ENCODE measurements around the gene C6orf52. TPM values are rescaled to one million over a fixed set of nuclear protein-coding genes. Genes with fewer than 3 reads are reported as not detected.

The C6orf52 gene
- total RNA-seq, 1 experiment from 2014 or later, result 3.9 TPM

- ATAC-seq (no peak), DNase-seq (ENCODE audit: low read depth, low spot score) (no peak)
- RAD21 ChIA-PET (ENCODE audit: low non-redundant PET in 1 of 2, low total read pairs in 2 of 2, uncharacterized antibody in 2 of 2, unreplicated experiment in 2 of 2), result no interaction called here
- Histone ChIP-seq H3K27me3 (ENCODE audit: insufficient read depth, low read length) (no peaks in the 10 kb centered on the region), H3K4me2 (ENCODE audit: low read length) (no peak overlapping the region), H3K36me3 (ENCODE audit: control insufficient read depth in 1 of 2, insufficient read depth in 2 of 2, low read length in 2 of 2) (no peaks in the 10 kb centered on the region), H3K79me2 (ENCODE audit: insufficient read depth, low read length) (peaks cover 11% of the 10 kb centered on the region), H3K9me3 (ENCODE audit: control insufficient read depth in 1 of 2, insufficient read depth in 1 of 2, low read depth in 1 of 2, low read length in 2 of 2) (peaks cover 0 to 10% of the 10 kb centered on the region in 2 experiments; a peak in 1 of 4 replicates), H3K9ac (ENCODE audit: low read length) (no peak overlapping the region), H2AFZ (ENCODE audit: low read depth, low read length, poor library complexity, severe bottlenecking) (no peak overlapping the region), H4K20me1 (ENCODE audit: insufficient read depth) (no peaks in the 10 kb centered on the region), H3K9me2 (ENCODE audit: insufficient read depth) (no peaks in the 10 kb centered on the region), H3K4me3 (replicated peaks in 1 of 2; ENCODE audit: low read depth in 1 of 2, low read length in 2 of 2) (no peak overlapping the region), H3K4me1 (ENCODE audit: control insufficient read depth in 1 of 2, insufficient read depth in 2 of 2, low read length in 2 of 2) (peaks cover 11 to 21% of the 10 kb centered on the region in 2 experiments; a peak in 3 of 4 replicates), H3K27ac (ENCODE audit: low read depth, low read length) (no peak overlapping the region)
- POLR2A ChIA-PET, result no interaction called here
- TF ChIP-seq ELF1 (IDR thresholded peaks at IDR 0.05; ENCODE audit: borderline replicate concordance, low read depth) (no peak), SP1 (IDR thresholded peaks at IDR 0.05; ENCODE audit: low read depth) (0 out of 2 replicates have a peak, but pooled peaks have one; percentile 9)
- intact Hi-C loops (cut with micrococcal nuclease), result no loop called here
- BruUV-seq (replicated peaks), result no TSS peak
- CTCF ChIA-PET, result no interaction called here
Observed at GRCh38 chr6:10719296-10719963, 25.0 kb upstream of the C6orf52 start.

GRCh38 chr6:10713962-10714361 is 19.5 kb upstream of the C6orf52 start:
- Histone ChIP-seq H3K4me3 (replicated peaks in 1 of 2; ENCODE audit: low read depth in 1 of 2, low read length in 2 of 2) (no peak overlapping the region), H4K20me1 (ENCODE audit: insufficient read depth) (no peaks in the 10 kb centered on the region), H2AFZ (ENCODE audit: low read depth, low read length, poor library complexity, severe bottlenecking) (no peak overlapping the region), H3K4me1 (ENCODE audit: control insufficient read depth in 1 of 2, insufficient read depth in 2 of 2, low read length in 2 of 2) (no peaks in the 10 kb centered on the region), H3K9me3 (ENCODE audit: control insufficient read depth in 1 of 2, insufficient read depth in 1 of 2, low read depth in 1 of 2, low read length in 2 of 2) (peaks cover 0 to 10% of the 10 kb centered on the region in 2 experiments; a peak in 1 of 4 replicates), H3K27me3 (ENCODE audit: insufficient read depth, low read length) (no peaks in the 10 kb centered on the region), H3K9me2 (ENCODE audit: insufficient read depth) (no peaks in the 10 kb centered on the region), H3K4me2 (ENCODE audit: low read length) (no peak overlapping the region), H3K27ac (ENCODE audit: low read depth, low read length) (no peak overlapping the region), H3K36me3 (ENCODE audit: control insufficient read depth in 1 of 2, insufficient read depth in 2 of 2, low read length in 2 of 2) (peaks cover 3 to 9% of the 10 kb centered on the region in 2 experiments; a peak in 3 of 4 replicates), H3K9ac (ENCODE audit: low read length) (no peak overlapping the region), H3K79me2 (ENCODE audit: insufficient read depth, low read length) (no peaks in the 10 kb centered on the region)
- intact Hi-C loops (cut with micrococcal nuclease), result no loop called here
- BruUV-seq (replicated peaks), result no TSS peak
- ATAC-seq, result no peak
- DNase-seq (ENCODE audit: low read depth, low spot score), result no peak
- ChIA-PET POLR2A (no interaction called here), CTCF (no interaction called here), RAD21 (ENCODE audit: low non-redundant PET in 1 of 2, low total read pairs in 2 of 2, uncharacterized antibody in 2 of 2, unreplicated experiment in 2 of 2) (no interaction called here)
- TF ChIP-seq ZBTB33 (IDR thresholded peaks at IDR 0.05; ENCODE audit: extremely low read depth, insufficient replicate concordance, low read length), result no peak
- no peak for TF ChIP-seq CTCF (IDR thresholded peaks at IDR 0.05 in 2 of 3, conservative IDR thresholded peaks at IDR 0.05 in 1 of 3; ENCODE audit: borderline replicate concordance in 1 of 3, insufficient read depth in 1 of 3, low read depth in 2 of 3, low read length in 2 of 3)
- TF ChIP-seq MAX (IDR thresholded peaks at IDR 0.05), result no peak
- no peak for TF ChIP-seq POLR2A (IDR thresholded peaks at IDR 0.05; ENCODE audit: borderline replicate concordance, extremely low read depth, insufficient read depth, insufficient read length)
- no peak for TF ChIP-seq YY1 (IDR thresholded peaks at IDR 0.05; ENCODE audit: extremely low read depth, insufficient replicate concordance, low read depth, low read length)
- TF ChIP-seq ATF3 (IDR thresholded peaks at IDR 0.05), result no peak
- no peak for TF ChIP-seq EZH2 (IDR thresholded peaks at IDR 0.05)
- no peak for TF ChIP-seq FOSL1 (IDR thresholded peaks at IDR 0.05; ENCODE audit: low read depth)
- no peak for TF ChIP-seq ZFX (IDR thresholded peaks at IDR 0.05)
- no peak for TF ChIP-seq CEBPB (IDR thresholded peaks at IDR 0.05; ENCODE audit: low read depth)
- no peak for TF ChIP-seq CBX3 (IDR thresholded peaks at IDR 0.05; ENCODE audit: low read depth)
- TF ChIP-seq SP1 (IDR thresholded peaks at IDR 0.05; ENCODE audit: low read depth), result no peak
- no peak for TF ChIP-seq ZNF274 (IDR thresholded peaks at IDR 0.05; ENCODE audit: low read depth, low read length)
- no peak for TF ChIP-seq RAD21 (IDR thresholded peaks at IDR 0.05; ENCODE audit: low read depth)
- no peak for TF ChIP-seq JUND (IDR thresholded peaks at IDR 0.05)
- TF ChIP-seq SIN3A (IDR thresholded peaks at IDR 0.05; ENCODE audit: low read depth), result no peak
- TF ChIP-seq ELF1 (IDR thresholded peaks at IDR 0.05; ENCODE audit: borderline replicate concordance, low read depth), result no peak

Data from HCT116 (cell line).